GM21717 (cell line): Measurements from ENCODE around the gene BARHL2.

ENCODE experiments used
- ATAC-seq: cut with Tn5 transposase; IDR thresholded peaks from one replicate; pipeline ENCODE4 v1.9.1; 2021; ENCODE audit warnings: mild to moderate bottlenecking, moderate library complexity; ENCODE audit not compliant: unreplicated experiment

The BARHL2 gene

GRCh38 chr1:90711696-90712095 lies 5.4 kb downstream of the BARHL2 start:
- no peak for ATAC-seq

- ATAC-seq: no peak
These were observed 6.2 kb downstream of the BARHL2 start for GRCh38 chr1:90710579-90711536.

- no peak for ATAC-seq
These were observed 7.6 kb downstream of the BARHL2 start for GRCh38 chr1:90709535-90709934.

- ATAC-seq: no peak
These were observed 8.3 kb downstream of the BARHL2 start for GRCh38 chr1:90708826-90709225.

- ATAC-seq: no peak
These were observed 8.8 kb downstream of the BARHL2 start for GRCh38 chr1:90708236-90708786.

GRCh38 chr1:90707363-90707710 lies 9.8 kb downstream of the BARHL2 start:
- no peak for ATAC-seq

- ATAC-seq: no peak
These were observed 10.4 kb downstream of the BARHL2 start for GRCh38 chr1:90706437-90707362.

GRCh38 chr1:90705956-90706355 lies 11.1 kb downstream of the BARHL2 start:
- ATAC-seq: no peak

- ATAC-seq: no peak
These were observed 12.3 kb downstream of the BARHL2 start for GRCh38 chr1:90704817-90705216.

- no peak for ATAC-seq
These were observed 22.3 kb downstream of the BARHL2 start for GRCh38 chr1:90694846-90695245.

GRCh38 chr1:90687747-90688146 lies 29.4 kb downstream of the BARHL2 start:
- no peak for ATAC-seq

- no peak for ATAC-seq
These were observed 41.8 kb downstream of the BARHL2 start for GRCh38 chr1:90675161-90675847.

- no peak for ATAC-seq
These were observed 45.4 kb downstream of the BARHL2 start for GRCh38 chr1:90671741-90672140.

GRCh38 chr1:90671251-90671650 lies 45.9 kb downstream of the BARHL2 start:
- ATAC-seq: no peak
